LoVo (cell line): Measurements from ENCODE around the gene ATP5F1B.
"Not testable (repeated sequence)": the region's sequence is repeated elsewhere in the genome, so short reads cannot be mapped to it uniquely, and the experiment has no call there.

Source experiments
- DNase-seq: peaks from one replicate; pipeline ENCODE4 v3.0.0-alpha.2; 2016; ENCODE audit warnings: low spot score

The ATP5F1B gene

DNA sequence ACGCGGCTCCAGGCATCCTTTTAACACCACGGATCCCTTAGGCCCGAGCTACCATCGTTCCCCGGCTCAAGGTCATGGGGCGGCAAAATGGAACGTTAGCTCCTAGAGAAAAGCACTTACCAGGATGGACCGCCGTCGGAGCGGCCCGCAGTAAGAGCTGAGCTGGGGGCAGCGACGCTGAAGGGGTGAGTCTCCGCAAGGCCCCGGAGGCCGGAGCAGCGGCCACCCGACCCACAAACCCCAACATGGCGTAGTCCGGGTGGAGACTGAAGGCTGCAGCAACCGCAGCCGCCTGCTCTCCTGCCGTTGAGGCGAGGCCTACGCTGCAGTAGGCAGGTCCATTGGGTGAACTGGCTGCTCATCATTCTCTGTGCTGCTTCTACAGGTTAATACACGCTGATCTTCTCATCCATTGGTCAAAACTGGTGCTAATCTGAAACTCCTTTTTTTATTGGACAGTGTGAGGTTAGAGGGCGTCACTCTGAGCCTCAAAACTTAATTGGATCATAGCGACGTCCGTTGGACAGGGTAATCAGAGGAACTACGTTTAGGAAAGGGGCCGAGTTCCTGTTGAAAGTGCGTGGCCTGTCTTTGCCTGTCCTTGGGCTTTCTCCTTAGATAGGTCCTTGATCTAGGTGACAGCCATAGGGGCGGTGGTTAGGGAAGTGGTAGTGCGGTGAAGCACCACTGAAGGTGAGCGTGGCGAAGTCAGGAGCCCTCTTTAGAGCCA lies at the start of gene ATP5F1B:
Gene ATP5F1B, minus strand, starts transcription at position 268 of the 730 bp plus-strand sequence. Its CDS starts 21 bp downstream, at position 247.
- DNase-seq, result peak; percentile 100

DNA sequence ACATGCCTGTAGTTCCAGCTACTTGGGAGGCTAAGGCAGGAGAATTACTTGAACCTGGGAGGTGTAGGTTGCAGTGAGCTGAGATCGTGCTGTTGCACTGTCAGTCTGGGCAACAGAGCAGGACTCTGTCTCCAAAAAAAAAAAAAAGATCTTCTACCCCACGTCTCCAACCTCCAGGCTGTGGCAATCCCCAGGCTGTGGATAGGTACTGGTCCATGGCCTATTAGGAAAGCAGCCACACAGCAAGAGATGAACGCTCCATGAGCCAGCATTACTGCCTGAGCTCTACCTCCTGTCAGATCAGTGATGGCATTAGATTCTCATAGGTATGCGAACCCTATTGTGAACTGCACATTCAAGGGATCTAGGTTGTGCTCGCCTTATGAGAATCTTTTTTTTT lies 48.4 kb upstream of the ATP5F1B start:
- no peak for DNase-seq

DNA sequence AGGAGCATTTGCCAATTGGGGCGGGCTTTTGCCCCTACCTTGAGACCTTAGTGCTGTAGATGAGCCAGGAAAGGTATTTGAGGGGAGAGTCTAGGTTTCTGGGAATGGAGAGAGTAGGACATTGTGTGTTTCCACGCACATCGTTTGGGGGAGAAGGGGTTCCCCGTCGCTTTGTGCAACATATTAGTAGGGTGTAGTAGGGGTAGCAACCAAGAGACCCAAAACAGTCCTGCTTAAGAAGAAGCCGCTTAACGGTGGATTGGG lies 43.0 kb upstream of the ATP5F1B start:
- DNase-seq, result no peak

DNA sequence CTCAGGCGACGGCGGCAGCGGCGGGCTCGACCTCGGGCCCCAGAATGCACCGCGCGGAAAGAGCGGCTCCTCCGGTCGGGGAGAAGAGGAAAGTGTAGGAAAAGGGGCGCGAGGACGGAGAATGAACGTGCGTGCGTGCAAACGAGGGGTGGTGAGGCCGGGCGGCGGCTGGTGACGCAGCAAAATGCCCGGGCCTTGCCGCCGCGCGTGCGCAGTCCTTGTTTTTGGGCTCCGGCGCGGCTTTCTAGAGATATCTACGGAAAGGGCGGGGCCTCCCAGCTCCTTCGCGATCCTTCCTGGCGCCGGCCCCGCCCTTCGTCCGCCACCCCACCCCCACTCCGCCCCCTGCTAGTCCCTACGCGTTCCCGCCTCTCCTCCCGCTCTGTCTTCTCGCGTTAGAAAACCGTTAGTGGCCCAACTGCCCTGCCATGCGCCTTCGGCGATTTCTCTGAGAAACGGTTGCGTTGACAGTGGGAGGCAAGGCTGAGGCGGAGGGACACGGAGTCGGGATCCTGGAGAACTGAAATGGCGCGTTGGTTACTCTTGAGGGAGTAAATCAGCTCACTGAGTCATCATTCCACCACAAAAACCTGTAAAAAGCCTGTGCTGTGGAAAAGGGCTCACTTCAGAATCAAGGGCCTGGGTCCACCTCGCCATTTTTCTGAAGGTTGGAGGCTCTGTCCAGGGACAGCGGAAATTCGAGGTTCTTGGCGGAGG lies 42.5 kb upstream of the ATP5F1B start, which contains the start of gene PTGES3:
Gene PTGES3, minus strand, starts transcription at position 156 of the 717 bp plus-strand sequence. CDS start 285 bp downstream, outside the sequence.
- DNase-seq, result peak; percentile 100

DNA sequence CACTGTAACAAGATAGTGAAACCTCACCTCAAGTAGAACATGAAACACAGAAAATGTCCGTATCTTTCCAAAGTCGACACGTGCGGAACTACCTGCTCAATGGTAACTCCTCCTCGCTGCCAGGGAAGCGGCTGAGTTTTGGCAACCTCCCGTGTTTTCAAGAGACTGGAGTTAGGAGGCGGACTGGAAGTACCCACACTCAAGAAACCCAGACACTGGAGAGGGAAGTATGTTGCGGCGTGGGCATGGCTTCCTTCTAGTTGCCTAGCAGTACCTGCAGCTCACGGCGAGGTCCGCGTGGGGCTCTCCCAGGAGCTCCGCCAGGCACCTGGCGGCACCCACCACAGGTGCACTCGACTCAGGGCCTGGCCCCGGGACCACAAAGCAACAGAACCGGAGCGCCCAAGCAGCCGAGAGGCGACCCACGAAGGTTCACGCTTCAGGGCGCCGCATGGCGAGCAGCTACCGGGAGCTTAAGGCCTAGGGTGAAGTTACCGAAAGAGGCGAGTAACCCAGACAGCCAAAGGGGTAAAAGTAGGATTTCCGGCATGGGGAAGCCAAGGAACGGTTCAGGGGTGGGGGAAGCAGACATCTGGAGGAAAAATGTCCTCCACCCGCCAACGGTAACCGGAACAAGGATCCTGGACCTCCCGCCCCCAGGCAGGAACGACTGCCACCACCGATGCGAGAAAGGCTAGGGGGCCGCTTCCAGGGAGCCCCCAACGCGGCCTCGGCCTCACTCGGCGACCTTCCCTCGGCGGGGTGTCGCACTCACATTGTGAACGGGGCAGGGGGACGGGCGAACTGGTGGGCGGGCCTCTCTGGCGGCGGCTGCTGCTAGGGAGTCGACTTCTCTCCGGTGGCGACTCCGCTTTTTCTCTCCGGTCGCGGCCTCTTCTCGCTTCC lies 41.7 kb upstream of the ATP5F1B start:
- peak; percentile 46 for DNase-seq

DNA sequence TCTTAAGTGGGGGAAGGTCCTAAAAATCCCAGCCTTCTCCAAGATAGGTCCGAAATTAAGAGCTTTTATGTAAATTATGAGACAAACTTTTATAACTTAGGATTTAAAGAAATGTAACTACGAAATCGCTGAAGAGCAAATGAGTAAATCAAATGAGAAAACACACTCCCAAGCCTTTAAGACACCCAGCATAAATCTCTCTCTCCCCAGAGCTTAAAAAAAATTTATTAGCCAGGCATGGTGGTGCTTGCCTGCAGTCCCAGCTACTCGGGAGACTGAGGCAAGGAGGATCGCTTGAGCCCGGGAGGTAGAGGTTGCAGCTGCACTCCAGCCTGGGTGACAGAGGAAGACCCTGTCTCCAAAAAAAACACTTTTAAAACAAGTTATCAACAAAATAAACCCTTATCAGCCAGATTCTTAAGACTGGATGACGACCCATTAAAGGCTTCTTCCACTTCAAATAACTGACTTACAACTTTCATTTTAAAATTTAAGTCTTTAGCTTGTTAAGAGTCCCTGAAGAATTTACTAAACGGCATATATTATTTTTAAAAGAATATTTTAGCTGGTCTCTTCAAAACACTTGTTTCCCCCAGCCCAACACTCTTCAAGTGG lies 39.1 kb upstream of the ATP5F1B start:
- DNase-seq, result no peak

DNA sequence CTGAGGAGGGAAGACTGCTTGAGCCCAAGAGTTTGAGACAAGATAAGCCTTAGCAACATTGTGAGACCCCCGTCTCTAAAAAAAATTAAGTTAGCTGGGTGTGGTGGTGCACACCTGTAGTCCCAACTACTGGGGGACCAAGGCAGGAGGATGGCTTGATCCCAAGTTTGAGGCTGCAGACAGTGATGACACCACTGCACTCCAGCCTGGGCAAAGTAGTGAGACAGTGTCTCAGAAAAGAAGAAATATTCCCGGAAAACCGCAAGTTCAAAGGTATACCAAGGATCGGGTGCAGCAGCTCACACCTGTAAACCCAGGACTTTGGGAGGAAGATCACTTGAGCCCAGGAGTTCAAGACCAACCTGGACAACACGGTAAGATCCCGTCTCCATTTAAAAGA lies 36.5 kb upstream of the ATP5F1B start:
- DNase-seq, result no peak

DNA sequence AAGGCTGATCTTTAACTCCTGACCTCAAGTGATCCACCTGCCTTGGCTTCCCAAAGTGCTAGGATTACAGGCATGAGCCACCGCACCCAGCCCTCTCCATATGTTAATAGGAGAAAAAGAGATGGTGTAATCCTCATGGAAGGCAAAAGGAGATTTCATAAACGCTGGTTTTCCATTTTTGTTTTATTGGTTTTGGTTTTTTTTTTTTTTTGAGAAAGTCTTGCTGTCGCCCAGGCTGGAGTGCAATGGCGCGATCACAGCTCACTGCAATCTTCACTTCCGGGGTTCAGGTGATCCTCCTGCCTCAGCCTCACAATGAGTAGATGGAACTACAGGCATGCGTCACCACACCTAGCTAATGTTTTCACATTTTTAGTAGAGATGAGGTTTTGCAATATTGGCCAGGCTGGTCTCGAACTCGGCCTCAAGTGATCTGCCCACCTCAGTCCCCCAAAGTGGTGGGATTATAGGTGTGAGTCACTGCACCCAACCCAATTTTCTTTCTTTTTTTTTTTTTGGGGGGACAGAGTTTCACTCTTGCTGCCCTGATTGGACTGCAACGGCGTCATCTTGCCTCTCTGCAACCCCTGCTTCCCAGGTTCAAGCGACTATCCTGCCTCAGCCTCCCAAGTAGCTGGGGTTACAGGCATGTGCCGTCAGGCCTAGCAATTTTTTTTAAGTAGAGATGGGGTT lies 34.2 kb upstream of the ATP5F1B start:
- no peak for DNase-seq

DNA sequence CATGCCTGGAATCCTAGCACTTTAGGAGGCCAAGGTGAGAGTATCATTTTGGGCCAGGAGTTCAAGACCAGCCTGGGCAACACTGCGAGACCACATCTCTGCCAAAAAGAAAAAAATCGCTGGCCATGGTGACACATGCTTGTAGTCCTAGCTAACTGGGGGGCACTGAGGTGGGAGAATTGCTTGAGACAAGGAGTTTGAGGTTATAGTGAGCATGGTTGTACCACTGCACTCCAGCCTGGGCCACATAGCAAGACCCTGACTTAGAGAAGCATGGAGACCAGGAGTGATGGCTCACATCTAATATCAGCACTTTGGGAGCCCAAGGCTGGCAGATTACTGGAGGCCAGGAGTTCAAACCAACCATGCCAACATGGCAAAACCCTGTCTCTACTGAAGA lies 33.1 kb upstream of the ATP5F1B start:
- no peak for DNase-seq

DNA sequence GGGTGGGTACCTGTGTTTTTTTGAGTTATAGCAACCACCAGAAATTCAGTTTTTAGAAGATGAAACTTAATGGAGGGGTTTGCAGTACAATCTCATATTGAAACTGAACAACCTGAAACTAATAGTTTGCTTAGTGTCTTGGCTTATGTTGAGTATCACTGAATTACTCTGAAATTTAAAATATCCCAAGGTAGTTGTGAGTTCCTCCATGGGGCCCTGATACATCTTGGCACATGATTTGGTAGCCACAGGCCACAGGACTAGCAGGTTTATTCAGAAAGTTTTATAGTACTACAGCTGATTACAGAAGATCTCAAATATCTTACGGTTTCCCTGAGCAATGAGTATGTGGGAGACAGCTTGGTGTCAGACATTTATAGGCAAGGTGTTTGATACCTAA lies 31.9 kb upstream of the ATP5F1B start:
- no peak for DNase-seq

DNA sequence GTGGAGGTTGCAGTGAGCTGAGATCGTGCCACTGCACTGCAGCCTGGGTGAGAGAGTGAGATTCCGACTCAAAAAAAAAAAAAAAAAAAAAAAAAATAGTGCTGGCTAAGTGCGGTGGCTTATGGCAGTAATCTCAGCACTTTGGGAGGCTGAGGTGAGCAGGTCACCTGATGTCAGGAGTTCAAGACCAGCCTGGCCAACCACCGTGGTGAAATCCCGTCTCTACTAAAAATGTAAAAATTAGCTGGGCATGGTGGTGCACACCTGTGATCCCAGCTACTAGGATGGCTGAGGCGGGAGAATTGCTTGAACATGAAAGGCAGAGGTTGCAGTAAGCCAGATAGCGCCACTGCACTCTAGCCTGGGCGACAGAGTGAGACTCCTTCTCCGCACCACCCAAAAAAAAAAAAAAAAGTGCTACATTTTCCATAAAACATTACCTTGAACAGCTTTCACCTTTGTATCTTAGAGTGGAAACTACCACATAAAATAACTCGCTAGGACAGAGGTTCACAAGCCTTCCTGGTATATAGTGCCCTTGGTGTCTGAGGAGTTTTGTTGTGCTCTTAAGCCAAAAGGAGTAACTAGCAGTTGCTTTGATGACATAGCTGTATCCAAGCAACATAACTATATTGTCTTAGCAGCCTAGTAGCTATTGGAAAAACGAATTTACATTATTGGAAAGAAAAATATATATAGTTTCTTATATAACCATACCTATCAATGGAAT lies 31.2 kb upstream of the ATP5F1B start:
- no peak for DNase-seq

DNA sequence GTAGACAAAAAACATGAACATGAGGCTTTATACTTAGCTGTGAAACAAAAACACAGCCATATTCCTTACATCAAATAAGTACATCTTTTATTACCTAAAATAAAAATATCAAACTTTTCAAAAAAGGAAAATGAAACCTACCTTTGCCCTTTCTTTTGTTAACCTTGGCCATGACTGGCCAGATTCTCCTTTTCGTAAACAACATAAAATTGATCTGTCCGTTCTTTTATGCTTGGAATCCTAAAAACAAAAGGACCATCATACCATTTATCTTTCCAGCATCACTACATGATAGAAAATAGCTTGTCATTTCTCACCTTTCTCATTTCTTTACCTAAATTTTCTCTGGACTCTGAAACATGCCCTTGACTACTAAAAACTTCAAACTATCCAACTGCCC lies 25.8 kb upstream of the ATP5F1B start:
- DNase-seq, result no peak

DNA sequence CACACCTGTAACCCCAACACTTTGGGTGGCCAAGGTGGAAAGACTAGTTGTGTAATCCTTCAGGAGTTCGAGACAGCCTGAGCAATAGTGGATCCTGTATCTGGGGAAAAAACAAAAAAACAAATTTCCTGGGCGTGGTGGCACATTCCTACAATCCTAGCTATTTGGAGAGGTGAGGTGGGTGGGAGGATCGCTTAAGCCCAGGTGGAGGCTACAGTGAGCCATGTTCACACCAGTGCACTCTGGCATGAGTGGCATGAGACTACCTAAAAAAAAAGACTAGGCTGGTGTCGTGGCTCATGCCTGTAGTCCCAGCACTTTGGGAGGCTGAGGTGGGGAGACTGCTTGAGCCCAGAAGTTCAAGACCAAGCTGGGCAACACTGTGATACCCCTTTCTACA lies 25.1 kb upstream of the ATP5F1B start:
- DNase-seq, result no peak

DNA sequence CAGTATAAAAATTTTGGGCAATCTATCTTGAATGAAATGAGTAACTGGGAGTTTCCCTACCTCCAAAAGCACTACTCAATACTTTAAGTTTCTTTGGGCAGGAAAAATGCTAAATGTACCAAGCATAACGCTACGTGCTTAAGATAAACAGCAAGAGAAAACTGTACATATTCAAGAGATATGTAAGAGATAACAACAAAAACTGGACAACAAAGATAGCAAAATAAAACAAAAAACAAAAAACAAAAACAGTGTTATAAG lies 22.3 kb upstream of the ATP5F1B start:
- no peak for DNase-seq

DNA sequence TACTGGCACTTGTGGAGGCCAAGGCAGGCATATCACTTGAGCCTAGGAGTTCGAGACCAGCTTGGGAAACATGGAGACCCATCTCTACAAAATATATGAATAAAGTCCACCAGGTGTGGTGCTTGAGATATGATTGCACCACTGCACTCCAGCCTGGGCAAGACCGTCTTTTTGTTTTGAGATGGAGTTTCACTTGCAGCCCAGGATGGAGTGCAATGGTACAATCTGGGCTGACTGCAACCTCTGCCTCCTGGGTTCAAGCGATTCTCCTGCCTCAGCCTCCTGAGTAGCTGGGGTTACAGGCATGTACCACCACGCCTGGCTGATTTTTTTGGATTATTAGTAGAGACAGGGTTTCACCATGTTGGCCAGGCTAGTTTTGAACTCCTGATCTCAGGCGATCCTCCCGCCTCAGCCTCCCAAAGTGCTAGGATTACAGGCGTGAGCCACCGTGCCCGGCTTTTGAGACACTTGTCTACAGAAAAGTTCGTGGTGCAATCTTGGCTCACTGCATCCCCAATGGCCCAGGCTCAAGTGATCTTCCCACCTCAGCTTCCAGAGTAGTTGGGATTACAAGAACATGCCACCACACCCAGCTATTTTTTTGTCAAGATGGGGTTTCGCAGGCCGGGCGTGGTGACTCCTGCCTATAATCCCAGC lies 16.3 kb upstream of the ATP5F1B start:
- DNase-seq, result no peak

DNA sequence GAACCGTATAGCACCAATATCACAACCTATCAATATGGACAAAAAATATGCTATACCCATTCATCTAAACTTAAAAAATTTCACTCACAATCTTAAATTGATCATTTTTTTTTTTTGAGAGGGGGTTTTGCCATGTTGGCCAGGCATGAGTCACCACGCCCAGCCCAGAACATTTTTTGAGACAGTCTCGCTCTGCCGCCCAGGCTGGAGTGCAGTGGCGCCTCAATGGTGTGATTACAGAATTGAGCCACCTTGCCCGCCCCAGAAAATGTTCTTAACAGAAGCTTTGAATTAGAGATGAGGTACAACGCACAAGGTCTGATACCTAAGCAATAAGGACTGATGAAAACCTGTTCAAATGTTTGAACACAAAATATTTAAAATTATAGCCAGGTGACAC lies 15.8 kb upstream of the ATP5F1B start:
- DNase-seq, result no peak

DNA sequence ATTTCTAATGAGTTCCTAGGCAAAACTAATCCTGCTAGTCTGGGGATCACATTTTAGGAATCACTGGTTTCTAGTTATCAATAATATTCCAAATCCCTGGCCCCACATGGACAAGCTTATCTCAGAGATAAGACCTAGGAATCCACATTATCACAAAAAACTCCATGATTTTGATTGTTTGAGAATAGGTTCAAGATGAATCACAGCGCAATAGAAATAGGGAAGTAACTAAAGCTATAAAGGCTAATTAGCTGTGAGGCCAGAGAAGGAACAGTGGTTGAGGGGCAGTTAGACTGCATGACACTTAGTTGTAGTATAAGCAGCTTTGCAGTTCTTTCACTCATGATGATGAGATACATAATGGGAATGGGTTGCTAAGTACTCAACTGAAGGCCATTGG lies 13.1 kb upstream of the ATP5F1B start:
- no peak for DNase-seq

DNA sequence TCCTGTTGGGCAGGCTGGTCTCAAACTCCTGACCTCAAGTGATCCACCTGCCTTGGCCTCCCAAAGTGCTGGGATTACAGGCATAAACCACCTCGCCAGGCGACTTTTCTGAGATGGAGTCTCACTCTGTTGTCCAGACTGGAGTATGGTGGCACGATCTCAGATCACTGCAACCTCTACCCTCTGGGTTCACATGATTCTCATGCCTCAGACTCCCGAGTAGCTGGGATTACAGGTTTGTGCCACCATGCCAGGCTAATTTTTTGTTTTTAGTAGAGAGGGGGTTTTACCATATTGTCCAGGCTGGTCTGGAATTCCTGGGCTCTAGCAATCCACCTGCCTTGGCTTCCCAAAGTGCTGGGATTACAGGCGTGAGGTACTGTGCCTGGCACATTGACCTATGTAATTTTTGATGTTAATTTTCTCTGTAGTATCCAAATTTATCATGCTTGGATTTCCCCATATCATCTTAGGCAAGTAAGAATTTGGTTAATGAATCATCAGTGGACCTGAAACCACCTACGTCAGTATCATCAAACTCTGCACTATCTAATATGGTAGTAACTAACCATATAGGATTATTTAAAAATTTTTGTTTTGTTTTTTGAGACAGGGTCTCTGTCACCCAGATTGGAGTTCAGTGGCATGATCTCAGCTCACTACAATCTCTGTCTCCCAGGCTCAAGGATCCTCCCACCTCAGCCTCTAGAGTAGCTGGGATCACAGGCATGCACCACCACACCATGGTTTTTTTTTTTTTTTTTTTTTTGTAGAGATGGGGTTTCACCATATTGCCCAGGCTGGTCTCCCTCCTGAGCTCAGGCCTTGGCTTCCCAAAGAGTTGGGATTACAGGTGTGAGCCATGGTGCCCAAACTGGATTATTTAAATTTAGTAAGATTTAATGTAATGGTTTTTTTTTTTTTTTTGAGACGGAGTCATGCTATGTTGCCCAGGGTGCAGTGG lies 11.9 kb upstream of the ATP5F1B start:
- no peak for DNase-seq

DNA sequence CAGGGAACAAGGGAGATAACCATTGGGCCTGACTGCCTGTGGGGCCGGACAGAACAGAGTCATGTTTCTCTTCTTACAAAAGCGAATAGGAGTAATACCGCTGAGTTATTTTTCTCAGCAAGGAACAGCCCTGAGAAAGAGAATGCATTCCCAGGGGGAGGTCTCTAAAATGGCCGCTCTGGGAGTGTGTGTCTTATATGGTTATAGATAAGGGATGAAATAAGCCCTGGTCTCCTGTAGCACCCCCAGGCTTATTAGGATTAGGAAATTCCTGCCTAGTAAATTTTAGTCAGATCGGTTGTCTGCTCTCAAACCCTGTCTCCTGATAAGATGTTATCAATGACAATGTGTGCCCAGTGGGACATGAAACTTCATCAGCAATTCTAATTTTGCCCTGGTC lies 8.0 kb upstream of the ATP5F1B start:
- not testable (repeated sequence) for DNase-seq

DNA sequence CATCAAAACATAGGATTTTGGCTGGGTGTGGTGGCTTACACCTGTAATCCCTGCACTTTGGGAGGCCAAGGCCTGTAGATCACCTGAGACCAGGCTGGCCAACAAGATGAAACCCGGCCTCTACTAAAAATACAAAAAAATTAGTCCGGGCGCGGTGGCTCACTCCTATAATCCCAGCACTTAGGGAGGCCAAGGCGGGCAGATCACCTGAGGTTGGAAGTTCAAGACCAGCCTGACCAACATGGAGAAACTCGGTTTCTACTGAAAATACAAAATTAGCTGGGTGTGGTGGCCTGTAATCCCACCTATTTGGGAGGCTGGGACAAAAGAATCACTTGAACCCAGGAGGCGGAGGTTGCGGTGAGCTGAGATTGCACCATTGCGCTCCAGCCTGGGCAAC lies 2.2 kb upstream of the ATP5F1B start:
- not testable (repeated sequence) for DNase-seq
